Choroid plexus epithelial cell (primary cell): ENCODE results near the gene ARL11.
A peak's percentile ranks its signal among the peaks of the same experiment; 100 is the strongest.

Experiments used
- DNase-seq: peaks from one replicate; pipeline ENCODE4 v3.0.0-alpha.2; 2010; ENCODE audit warnings: low read depth
- H3K4me3 ChIP-seq: 2 replicates; pipeline ENCODE4 v1.5.1; 2011; ENCODE audit warnings: low read depth, mild to moderate bottlenecking, control low read depth, low read length, moderate library complexity
- TF ChIP-seq, protein P1 (sequence below): conservative IDR thresholded peaks from 2 replicates; pipeline ENCODE4 v1.5.1; 2011; ENCODE audit warnings: low read depth, mild to moderate bottlenecking, control low read depth, inconsistent platforms, low read length, moderate library complexity

ARL11 gene

DNA sequence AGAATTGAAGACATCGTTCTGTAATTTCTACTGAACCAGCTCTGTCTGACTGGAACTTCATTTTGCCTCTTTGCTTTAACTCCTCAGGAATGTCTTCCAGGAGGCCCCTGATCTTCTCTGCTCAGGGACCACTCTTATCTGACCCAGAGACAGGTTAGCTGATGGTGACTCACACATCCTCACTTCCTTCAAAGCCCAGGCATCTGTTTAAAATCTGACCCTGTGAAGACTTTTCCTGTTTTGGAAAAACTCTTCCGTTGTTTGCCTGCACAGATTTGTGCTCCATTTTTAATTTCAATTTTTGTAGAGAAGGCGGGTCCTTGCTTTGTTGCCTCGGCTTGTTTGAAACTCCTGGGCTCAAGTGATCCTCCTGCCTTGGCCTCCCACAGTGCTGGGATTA, 1.6 kb downstream of the ARL11 start:
- no peak for DNase-seq
- TF ChIP-seq, protein P1, sequence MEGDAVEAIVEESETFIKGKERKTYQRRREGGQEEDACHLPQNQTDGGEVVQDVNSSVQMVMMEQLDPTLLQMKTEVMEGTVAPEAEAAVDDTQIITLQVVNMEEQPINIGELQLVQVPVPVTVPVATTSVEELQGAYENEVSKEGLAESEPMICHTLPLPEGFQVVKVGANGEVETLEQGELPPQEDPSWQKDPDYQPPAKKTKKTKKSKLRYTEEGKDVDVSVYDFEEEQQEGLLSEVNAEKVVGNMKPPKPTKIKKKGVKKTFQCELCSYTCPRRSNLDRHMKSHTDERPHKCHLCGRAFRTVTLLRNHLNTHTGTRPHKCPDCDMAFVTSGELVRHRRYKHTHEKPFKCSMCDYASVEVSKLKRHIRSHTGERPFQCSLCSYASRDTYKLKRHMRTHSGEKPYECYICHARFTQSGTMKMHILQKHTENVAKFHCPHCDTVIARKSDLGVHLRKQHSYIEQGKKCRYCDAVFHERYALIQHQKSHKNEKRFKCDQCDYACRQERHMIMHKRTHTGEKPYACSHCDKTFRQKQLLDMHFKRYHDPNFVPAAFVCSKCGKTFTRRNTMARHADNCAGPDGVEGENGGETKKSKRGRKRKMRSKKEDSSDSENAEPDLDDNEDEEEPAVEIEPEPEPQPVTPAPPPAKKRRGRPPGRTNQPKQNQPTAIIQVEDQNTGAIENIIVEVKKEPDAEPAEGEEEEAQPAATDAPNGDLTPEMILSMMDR = no peak
- no peak overlapping the region for H3K4me3 ChIP-seq

- no peak overlapping the region for H3K4me3 ChIP-seq
- TF ChIP-seq, protein P1 = no peak
- DNase-seq = no peak
Measured at GRCh38 chr13:49630580-49630979, 2.3 kb downstream of the ARL11 start.

GRCh38 chr13:49632156-49632555, 3.8 kb downstream of the ARL11 start:
- DNase-seq = no peak
- no peak overlapping the region for H3K4me3 ChIP-seq
- TF ChIP-seq, protein P1 = no peak

- TF ChIP-seq, protein P1 = no peak
- DNase-seq = no peak
- H3K4me3 ChIP-seq = no peak overlapping the region
Measured at GRCh38 chr13:49633710-49634109, 5.4 kb downstream of the ARL11 start.

- TF ChIP-seq, protein P1 = no peak
- peak overlapping the region; percentile 47 for H3K4me3 ChIP-seq
- peak; percentile 86 for DNase-seq
Measured at GRCh38 chr13:49635599-49636433, 7.5 kb downstream of the ARL11 start.

GRCh38 chr13:49636705-49637104, 8.4 kb downstream of the ARL11 start:
- TF ChIP-seq, protein P1 = no peak
- no peak for DNase-seq
- no peak overlapping the region for H3K4me3 ChIP-seq
